H1 (cell line): ENCODE measurements around the gene GARNL3. TPM values are rescaled to one million over a fixed set of nuclear protein-coding genes. Genes with fewer than 3 reads are reported as not detected.

Experiments
- BRCA1 ChIP-seq: IDR thresholded peaks from 2 replicates; pipeline ENCODE4 v1.6.1; 2012; ENCODE audit warnings: low read depth, low read length, improper control_type of control experiment
- CHD2 ChIP-seq: IDR thresholded peaks from 2 replicates; pipeline ENCODE4 v1.6.1; 2012; ENCODE audit warnings: low read length, improper control_type of control experiment
- CTBP2 ChIP-seq: IDR thresholded peaks from 2 replicates; pipeline ENCODE4 v1.7.0; 2011; ENCODE audit warnings: borderline replicate concordance, mild to moderate bottlenecking, moderate library complexity, mixed read lengths, low read length; ENCODE audit not compliant: insufficient read depth, insufficient read length
- MAFK ChIP-seq: IDR thresholded peaks from 2 replicates; pipeline ENCODE4 v1.6.1; 2012; ENCODE audit warnings: low read depth, mild to moderate bottlenecking, improper control_type of control experiment, low read length
- NRF1 ChIP-seq: IDR thresholded peaks from 2 replicates; pipeline ENCODE4 v1.6.1; 2011; ENCODE audit warnings: mild to moderate bottlenecking, low read depth, low read length, improper control_type of control experiment
- POU5F1 ChIP-seq: IDR thresholded peaks from 2 replicates; pipeline ENCODE4 v1.6.1; 2011; ENCODE audit warnings: low read depth, mild to moderate bottlenecking, low read length, moderate library complexity
- TBP ChIP-seq: IDR thresholded peaks from 2 replicates; pipeline ENCODE4 v1.6.1; 2011; ENCODE audit warnings: low read depth, low read length, improper control_type of control experiment
- polyA plus RNA-seq, 7 experiments: library from polyadenylated mRNA; depleted of rRNA in 3 of 7; stranded (reverse) in 5 of 7; unstranded in 2 of 7; fragments of >200 nt in 5 of 7; fragments of 200-250 nt in 2 of 7; gene quantifications; 1 replicate in 5 of 7; 2 replicates in 1 of 7; 4 replicates in 1 of 7; pipeline versions ENCODE4 v1.2.1 to v1.2.3, GENCODE V29; 2011 to 2013; ENCODE audit warnings: missing spikeins in 2 of 7, mixed read lengths in 2 of 7
- total RNA-seq: library from RNA; stranded (reverse); fragmentation: NEBNext Ultra II Directional; extraction: Animal tissue kit (Norgen Biotek cat#: 25700); gene quantifications from 2 replicates; pipeline ENCODE4 v1.2.1, GENCODE V29; 2021
- TF ChIP-seq, protein P1 (sequence below): fragments of 300-600 bp; sonication (generic); IDR thresholded peaks from 2 replicates; pipeline ENCODE4 v1.7.1; 2012; ENCODE audit warnings: low read length, moderate library complexity, mild to moderate bottlenecking, inconsistent platforms; ENCODE audit not compliant: insufficient replicate concordance

Gene GARNL3
- total and polyA plus RNA-seq, 2 of the 8 experiments (the other 6 are each of a cell fraction or from before 2014, with no cell fraction given), result 6.5 to 18.3 TPM

DNA sequence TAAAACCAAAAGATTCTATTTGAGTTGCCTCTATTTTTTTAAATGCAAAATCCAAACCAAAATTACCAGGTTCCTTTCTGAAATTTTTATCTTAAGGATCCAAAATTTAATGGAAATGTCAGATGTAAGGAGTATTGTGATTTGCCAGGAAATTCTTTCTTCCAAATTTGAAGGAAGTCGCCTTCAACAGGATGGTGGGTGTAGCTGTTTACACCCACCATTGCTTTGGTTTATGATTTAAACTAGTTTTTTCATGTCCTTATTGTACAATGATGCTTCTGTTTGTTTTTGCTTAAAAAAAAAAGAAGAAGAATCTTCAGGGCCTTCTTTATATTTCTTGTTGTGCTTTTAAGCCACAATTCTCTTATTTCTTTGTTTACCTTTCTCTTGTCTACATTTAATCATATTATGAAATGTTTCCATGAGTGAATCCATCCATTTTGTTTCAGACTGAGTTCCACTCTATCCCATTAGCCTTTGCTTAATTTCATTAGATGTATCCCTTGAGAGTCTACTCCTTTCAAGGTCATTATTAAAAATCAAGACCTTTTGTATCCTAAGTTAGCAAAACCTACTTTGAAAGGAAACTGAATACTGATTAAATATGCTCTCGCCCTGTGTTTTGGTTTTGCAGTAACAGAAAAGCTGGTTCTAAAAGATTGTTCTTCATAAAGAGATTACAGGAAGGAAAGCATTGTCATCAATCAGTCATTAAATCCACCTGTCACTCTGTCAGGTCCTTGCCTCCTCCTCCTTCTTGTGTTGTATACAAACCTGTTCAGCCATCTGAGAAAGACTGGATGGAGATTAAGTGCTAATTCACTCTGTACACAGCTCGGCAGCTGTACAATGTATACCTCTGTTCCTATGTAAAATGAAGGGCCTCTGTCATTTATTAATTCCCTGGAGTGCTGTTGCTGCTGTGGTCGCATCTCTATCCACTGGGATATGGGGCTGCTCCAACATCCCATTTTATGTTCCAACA lies 86.9 kb downstream of the GARNL3 start (continued):
- TF ChIP-seq BRCA1, result no peak
- TF ChIP-seq POU5F1, result no peak
- TF ChIP-seq TBP, result no peak
- TF ChIP-seq CHD2, result no peak
- TF ChIP-seq, protein P1, sequence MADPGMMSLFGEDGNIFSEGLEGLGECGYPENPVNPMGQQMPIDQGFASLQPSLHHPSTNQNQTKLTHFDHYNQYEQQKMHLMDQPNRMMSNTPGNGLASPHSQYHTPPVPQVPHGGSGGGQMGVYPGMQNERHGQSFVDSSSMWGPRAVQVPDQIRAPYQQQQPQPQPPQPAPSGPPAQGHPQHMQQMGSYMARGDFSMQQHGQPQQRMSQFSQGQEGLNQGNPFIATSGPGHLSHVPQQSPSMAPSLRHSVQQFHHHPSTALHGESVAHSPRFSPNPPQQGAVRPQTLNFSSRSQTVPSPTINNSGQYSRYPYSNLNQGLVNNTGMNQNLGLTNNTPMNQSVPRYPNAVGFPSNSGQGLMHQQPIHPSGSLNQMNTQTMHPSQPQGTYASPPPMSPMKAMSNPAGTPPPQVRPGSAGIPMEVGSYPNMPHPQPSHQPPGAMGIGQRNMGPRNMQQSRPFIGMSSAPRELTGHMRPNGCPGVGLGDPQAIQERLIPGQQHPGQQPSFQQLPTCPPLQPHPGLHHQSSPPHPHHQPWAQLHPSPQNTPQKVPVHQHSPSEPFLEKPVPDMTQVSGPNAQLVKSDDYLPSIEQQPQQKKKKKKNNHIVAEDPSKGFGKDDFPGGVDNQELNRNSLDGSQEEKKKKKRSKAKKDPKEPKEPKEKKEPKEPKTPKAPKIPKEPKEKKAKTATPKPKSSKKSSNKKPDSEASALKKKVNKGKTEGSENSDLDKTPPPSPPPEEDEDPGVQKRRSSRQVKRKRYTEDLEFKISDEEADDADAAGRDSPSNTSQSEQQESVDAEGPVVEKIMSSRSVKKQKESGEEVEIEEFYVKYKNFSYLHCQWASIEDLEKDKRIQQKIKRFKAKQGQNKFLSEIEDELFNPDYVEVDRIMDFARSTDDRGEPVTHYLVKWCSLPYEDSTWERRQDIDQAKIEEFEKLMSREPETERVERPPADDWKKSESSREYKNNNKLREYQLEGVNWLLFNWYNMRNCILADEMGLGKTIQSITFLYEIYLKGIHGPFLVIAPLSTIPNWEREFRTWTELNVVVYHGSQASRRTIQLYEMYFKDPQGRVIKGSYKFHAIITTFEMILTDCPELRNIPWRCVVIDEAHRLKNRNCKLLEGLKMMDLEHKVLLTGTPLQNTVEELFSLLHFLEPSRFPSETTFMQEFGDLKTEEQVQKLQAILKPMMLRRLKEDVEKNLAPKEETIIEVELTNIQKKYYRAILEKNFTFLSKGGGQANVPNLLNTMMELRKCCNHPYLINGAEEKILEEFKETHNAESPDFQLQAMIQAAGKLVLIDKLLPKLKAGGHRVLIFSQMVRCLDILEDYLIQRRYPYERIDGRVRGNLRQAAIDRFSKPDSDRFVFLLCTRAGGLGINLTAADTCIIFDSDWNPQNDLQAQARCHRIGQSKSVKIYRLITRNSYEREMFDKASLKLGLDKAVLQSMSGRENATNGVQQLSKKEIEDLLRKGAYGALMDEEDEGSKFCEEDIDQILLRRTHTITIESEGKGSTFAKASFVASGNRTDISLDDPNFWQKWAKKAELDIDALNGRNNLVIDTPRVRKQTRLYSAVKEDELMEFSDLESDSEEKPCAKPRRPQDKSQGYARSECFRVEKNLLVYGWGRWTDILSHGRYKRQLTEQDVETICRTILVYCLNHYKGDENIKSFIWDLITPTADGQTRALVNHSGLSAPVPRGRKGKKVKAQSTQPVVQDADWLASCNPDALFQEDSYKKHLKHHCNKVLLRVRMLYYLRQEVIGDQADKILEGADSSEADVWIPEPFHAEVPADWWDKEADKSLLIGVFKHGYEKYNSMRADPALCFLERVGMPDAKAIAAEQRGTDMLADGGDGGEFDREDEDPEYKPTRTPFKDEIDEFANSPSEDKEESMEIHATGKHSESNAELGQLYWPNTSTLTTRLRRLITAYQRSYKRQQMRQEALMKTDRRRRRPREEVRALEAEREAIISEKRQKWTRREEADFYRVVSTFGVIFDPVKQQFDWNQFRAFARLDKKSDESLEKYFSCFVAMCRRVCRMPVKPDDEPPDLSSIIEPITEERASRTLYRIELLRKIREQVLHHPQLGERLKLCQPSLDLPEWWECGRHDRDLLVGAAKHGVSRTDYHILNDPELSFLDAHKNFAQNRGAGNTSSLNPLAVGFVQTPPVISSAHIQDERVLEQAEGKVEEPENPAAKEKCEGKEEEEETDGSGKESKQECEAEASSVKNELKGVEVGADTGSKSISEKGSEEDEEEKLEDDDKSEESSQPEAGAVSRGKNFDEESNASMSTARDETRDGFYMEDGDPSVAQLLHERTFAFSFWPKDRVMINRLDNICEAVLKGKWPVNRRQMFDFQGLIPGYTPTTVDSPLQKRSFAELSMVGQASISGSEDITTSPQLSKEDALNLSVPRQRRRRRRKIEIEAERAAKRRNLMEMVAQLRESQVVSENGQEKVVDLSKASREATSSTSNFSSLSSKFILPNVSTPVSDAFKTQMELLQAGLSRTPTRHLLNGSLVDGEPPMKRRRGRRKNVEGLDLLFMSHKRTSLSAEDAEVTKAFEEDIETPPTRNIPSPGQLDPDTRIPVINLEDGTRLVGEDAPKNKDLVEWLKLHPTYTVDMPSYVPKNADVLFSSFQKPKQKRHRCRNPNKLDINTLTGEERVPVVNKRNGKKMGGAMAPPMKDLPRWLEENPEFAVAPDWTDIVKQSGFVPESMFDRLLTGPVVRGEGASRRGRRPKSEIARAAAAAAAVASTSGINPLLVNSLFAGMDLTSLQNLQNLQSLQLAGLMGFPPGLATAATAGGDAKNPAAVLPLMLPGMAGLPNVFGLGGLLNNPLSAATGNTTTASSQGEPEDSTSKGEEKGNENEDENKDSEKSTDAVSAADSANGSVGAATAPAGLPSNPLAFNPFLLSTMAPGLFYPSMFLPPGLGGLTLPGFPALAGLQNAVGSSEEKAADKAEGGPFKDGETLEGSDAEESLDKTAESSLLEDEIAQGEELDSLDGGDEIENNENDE, result no peak
- TF ChIP-seq MAFK, result no peak
- no peak for TF ChIP-seq CTBP2
- no peak for TF ChIP-seq NRF1
